SU-DHL-6 (cell line): Measurements from ENCODE around the gene RANBP9.

Experiments used
- H2AFZ ChIP-seq: fragments of 200-600 bp; sonication (generic); 2 replicates; pipeline ENCODE4 v1.6.1; 2014; ENCODE audit warnings: low read depth, mild to moderate bottlenecking, moderate library complexity, mixed read lengths, antibody characterized with exemption, low read length; ENCODE audit not compliant: severe bottlenecking
- H3F3A ChIP-seq: fragments of 200-600 bp; shearing (Covaris generic); 2 replicates; pipeline ENCODE4 v1.6.0; 2016; ENCODE audit warnings: antibody characterized with exemption, mild to moderate bottlenecking; ENCODE audit not compliant: insufficient read depth
- H3K27ac ChIP-seq: fragments of 200-600 bp; sonication (generic); 2 replicates; pipeline ENCODE4 v1.5.1; 2016; ENCODE audit warnings: low read depth, mild to moderate bottlenecking, low read length, moderate library complexity, mixed read lengths
- H3K27me3 ChIP-seq: fragments of 200-600 bp; sonication (generic), shearing (Covaris generic); 2 replicates; pipeline ENCODE4 v1.6.0; 2014; ENCODE audit warnings: mild to moderate bottlenecking, low read length
- H3K36me3 ChIP-seq: fragments of 200-600 bp; sonication (generic); 2 replicates; pipeline ENCODE4 v1.6.1; 2014; ENCODE audit warnings: mild to moderate bottlenecking, low read length, mixed read lengths
- H3K4me2 ChIP-seq: fragments of 300-600, 200-600 bp; shearing (Covaris generic), sonication (generic); 2 replicates; pipeline ENCODE4 v1.6.0; 2014; ENCODE audit warnings: low read length, low read depth, mild to moderate bottlenecking; ENCODE audit not compliant: poor library complexity, severe bottlenecking
- H3K4me3 ChIP-seq: fragments of 200-600 bp; sonication (generic); 2 replicates; pipeline ENCODE4 v1.5.1; 2014; ENCODE audit warnings: antibody characterized with exemption, low read length, mild to moderate bottlenecking, mixed read lengths; ENCODE audit not compliant: insufficient read depth, poor library complexity, severe bottlenecking
- H3K79me2 ChIP-seq: fragments of 200-600 bp; sonication (generic); 2 replicates; pipeline ENCODE4 v1.6.1; 2014; ENCODE audit warnings: mild to moderate bottlenecking, low read length, moderate library complexity; ENCODE audit not compliant: insufficient read depth
- H3K9ac ChIP-seq: fragments of 200-600 bp; sonication (generic); 2 replicates; pipeline ENCODE4 v1.7.0; 2014; ENCODE audit warnings: mild to moderate bottlenecking, low read length
- H3K9me2 ChIP-seq: fragments of 200-600 bp; sonication (generic); replicated peaks from 2 replicates; pipeline ENCODE4 v1.6.1; 2014; ENCODE audit warnings: low read length; ENCODE audit not compliant: insufficient read depth
- H3K9me3 ChIP-seq: fragments of 200-600 bp; sonication (generic); 2 replicates; pipeline ENCODE4 v1.6.1; 2014; ENCODE audit warnings: low read length, mixed read lengths; ENCODE audit not compliant: insufficient read depth
- H4K20me1 ChIP-seq: fragments of 200-600 bp; sonication (generic); 2 replicates; pipeline ENCODE4 v1.6.1; 2014; ENCODE audit warnings: low read depth, mild to moderate bottlenecking, antibody characterized with exemption, low read length, moderate library complexity, mixed read lengths
- CTCF ChIP-seq: fragments of 200-600 bp; sonication (generic); IDR thresholded peaks from one replicate; pipeline ENCODE4 v1.5.1; 2017; ENCODE audit warnings: antibody characterized with exemption, mild to moderate bottlenecking, low read length, moderate library complexity; ENCODE audit not compliant: insufficient read depth, poor library complexity, severe bottlenecking
- EZH2phosphoT487 ChIP-seq: fragments of 200-600 bp; sonication (generic), shearing (Covaris generic); conservative IDR thresholded peaks from 2 replicates; pipeline ENCODE4 v1.6.1; 2018; ENCODE audit warnings: mild to moderate bottlenecking, antibody characterized with exemption, low read length, moderate library complexity, mixed read lengths

The RANBP9 gene

DNA sequence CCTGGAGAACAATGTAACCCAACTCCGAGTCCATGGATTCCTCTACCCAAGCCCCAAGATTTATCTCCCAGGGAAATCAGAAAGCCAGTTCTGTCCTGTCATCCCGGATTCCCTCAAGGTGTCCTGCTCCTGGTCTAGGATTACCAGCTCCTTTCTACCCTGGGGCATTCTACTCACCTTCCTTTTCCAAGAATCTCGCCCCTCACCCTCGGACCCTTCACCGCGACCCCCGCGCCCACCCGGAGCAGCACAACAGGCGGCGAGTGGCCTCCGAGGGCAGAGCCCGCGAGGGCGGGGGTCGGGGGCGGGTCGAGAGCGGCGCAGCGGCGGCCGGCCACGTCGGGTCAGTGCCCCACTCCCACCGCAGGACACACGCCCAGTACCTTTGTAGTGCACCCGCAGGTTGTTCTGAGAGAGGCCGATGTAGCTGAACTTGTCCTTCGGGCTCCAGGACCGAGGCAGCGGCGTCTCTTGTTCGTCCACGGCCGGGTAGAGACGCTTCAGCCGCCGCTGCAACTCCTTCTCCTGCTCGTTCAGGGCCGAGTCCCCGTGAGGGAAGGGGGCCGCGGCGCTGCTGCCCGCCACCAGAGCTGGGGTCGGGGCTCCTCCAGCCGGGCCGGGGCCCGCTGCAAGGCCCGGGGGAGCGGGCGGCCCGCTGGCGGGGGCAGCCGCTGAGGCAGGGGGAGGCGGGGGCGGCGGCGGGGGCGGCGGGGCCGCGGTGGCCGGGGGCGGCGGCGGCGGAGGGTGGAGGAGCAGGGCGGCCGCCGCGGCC lies 897 bp downstream of the RANBP9 start:
- peak overlapping the region; percentile 97 for H3K4me3 ChIP-seq
- peak overlapping the region; percentile 91 for H3K9ac ChIP-seq
- peaks cover 53% of the 10 kb centered on the region for H3K79me2 ChIP-seq
- no peaks in the 10 kb centered on the region for H3K9me2 ChIP-seq
- H3F3A ChIP-seq: peaks cover 27% of the 10 kb centered on the region
- H4K20me1 ChIP-seq: peaks cover 34% of the 10 kb centered on the region
- TF ChIP-seq CTCF (no peak), EZH2phosphoT487 (no peak)
- H3K27ac ChIP-seq: peak overlapping the region; percentile 81
- no peaks in the 10 kb centered on the region for H3K9me3 ChIP-seq
- peak overlapping the region; percentile 84 for H3K4me2 ChIP-seq
- H3K36me3 ChIP-seq: no peaks in the 10 kb centered on the region
- no peak overlapping the region for H2AFZ ChIP-seq
- H3K27me3 ChIP-seq: no peaks in the 10 kb centered on the region

DNA sequence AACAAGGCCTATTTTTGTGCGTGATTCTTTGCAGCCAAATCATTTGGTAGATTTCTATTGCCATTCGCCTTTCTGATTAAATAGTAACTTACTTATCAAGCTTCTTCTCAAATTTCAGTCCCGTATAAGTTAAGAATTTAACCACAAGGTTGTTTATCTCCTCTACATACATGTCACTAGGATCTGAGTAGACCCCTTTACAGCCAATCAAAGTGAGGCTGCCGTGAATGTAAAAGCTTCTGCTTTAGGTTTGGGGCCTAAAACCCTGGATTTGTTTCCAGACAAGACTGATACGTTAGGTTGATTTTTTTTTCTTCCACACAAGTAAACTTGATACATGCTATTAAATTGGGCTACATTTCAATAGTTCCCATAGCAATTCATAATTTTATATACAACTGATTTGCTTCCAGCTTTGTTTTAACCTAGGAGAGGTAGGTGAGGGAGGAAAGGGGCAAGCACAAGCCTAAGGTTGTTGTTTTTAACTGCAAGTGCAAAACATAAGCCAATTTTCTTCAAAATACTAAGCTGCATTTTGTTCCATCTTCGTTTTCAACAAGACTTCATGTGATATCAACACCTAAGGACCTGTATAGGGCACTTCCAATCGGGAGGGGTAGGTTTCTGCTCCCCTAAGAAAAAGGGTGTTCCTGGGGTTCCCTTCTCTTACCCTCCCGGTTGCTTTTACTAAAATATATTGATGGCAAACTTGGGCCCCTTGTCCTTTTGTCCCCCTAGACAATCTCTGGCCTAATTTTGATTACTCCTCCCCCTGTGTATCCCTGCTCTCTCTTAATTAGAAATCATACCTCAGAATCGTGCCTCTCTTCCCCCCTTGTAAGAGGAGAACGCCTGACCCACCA lies 1.7 kb downstream of the RANBP9 start:
- Histone ChIP-seq H3K9me3 (no peaks in the 10 kb centered on the region), H3K4me2 (peak overlapping the region; percentile 84), H3K79me2 (peaks cover 60% of the 10 kb centered on the region), H3K4me3 (peak overlapping the region; percentile 97), H3K36me3 (no peaks in the 10 kb centered on the region), H3F3A (peaks cover 27% of the 10 kb centered on the region), H3K9me2 (no peaks in the 10 kb centered on the region), H4K20me1 (peaks cover 34% of the 10 kb centered on the region), H3K27ac (peak overlapping the region; percentile 57), H3K9ac (peak overlapping the region; percentile 91), H2AFZ (no peak overlapping the region), H3K27me3 (no peaks in the 10 kb centered on the region)
- no peak for TF ChIP-seq EZH2phosphoT487
- TF ChIP-seq CTCF: no peak

GRCh38 chr6:13708736-13709135 lies 2.9 kb downstream of the RANBP9 start:
- Histone ChIP-seq H3K4me3 (peak overlapping the region; percentile 97), H3K36me3 (no peaks in the 10 kb centered on the region), H3F3A (peaks cover 27% of the 10 kb centered on the region), H4K20me1 (peaks cover 34% of the 10 kb centered on the region), H3K79me2 (peaks cover 72% of the 10 kb centered on the region), H2AFZ (no peak overlapping the region), H3K27ac (no peak overlapping the region), H3K9me3 (no peaks in the 10 kb centered on the region), H3K9ac (peak overlapping the region; percentile 91), H3K4me2 (peak overlapping the region; percentile 84), H3K27me3 (no peaks in the 10 kb centered on the region), H3K9me2 (no peaks in the 10 kb centered on the region)
- TF ChIP-seq CTCF (no peak), EZH2phosphoT487 (no peak)
